ENCODE results near the gene DDX52.
A peak's percentile ranks its signal among the peaks of the same experiment; 100 is the strongest.
"Not testable (repeated sequence)": the region's sequence is repeated elsewhere in the genome, so short reads cannot be mapped to it uniquely, and the experiment has no call there.

DDX52 gene

DNA sequence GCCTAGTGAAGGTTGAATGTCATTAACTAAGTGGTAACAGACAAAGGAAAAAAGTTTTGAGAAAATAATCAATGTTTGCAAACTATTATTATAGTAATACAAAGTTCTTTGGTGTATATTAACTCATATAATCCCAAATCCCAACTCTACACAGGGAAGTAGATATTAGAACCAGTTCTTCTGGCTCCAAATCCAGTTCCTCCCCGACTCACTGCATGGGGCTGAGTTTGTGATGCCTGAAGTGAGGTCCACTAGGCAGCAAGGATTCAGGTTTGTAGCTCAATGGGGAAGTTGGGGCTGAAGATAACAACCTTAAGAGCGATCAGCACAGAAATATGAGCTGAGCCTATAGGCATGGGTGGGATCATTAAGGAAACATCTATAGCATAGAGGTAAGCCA, 28.4 kb downstream of the DDX52 start:
- Mint-ChIP-seq H3K36me3 (ENCODE audit: low read depth) (peaks cover 31% of the 10 kb centered on the region), H3K4me1 (peaks cover 2% of the 10 kb centered on the region), H3K27ac (no peak overlapping the region), H3K4me3 (no peak overlapping the region), H3K9me3 (no peaks in the 10 kb centered on the region), H3K27me3 (ENCODE audit: low read depth, poor library complexity) (no peaks in the 10 kb centered on the region)
- DNase-seq, result no peak
- TF ChIP-seq, protein P1, sequence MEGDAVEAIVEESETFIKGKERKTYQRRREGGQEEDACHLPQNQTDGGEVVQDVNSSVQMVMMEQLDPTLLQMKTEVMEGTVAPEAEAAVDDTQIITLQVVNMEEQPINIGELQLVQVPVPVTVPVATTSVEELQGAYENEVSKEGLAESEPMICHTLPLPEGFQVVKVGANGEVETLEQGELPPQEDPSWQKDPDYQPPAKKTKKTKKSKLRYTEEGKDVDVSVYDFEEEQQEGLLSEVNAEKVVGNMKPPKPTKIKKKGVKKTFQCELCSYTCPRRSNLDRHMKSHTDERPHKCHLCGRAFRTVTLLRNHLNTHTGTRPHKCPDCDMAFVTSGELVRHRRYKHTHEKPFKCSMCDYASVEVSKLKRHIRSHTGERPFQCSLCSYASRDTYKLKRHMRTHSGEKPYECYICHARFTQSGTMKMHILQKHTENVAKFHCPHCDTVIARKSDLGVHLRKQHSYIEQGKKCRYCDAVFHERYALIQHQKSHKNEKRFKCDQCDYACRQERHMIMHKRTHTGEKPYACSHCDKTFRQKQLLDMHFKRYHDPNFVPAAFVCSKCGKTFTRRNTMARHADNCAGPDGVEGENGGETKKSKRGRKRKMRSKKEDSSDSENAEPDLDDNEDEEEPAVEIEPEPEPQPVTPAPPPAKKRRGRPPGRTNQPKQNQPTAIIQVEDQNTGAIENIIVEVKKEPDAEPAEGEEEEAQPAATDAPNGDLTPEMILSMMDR (IDR thresholded peaks at IDR 0.05), result no peak

DNA sequence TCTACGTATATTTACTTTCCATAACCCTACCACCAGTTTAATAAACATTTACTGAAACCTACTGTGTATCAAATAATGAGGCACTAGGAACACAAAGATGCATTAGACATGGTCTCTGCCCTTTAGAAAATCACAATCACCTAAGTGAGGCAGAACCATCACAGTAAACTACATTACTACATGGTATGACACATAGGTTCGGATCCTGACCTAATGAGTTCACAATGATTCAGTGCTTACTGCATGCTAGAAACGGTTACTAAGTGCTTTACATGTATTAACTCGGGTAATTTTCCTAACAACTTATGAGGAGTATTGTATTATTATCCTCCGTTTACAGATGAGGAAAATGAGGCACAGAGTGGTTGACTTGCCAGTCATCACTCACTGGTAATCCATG, 28.9 kb downstream of the DDX52 start:
- Mint-ChIP-seq H3K27ac (no peak overlapping the region), H3K4me3 (no peak overlapping the region), H3K27me3 (ENCODE audit: low read depth, poor library complexity) (no peaks in the 10 kb centered on the region), H3K36me3 (ENCODE audit: low read depth) (peaks cover 29% of the 10 kb centered on the region), H3K4me1 (peaks cover 6% of the 10 kb centered on the region), H3K9me3 (no peaks in the 10 kb centered on the region)
- DNase-seq, result no peak
- TF ChIP-seq, protein P1 (IDR thresholded peaks at IDR 0.05), result no peak

DNA sequence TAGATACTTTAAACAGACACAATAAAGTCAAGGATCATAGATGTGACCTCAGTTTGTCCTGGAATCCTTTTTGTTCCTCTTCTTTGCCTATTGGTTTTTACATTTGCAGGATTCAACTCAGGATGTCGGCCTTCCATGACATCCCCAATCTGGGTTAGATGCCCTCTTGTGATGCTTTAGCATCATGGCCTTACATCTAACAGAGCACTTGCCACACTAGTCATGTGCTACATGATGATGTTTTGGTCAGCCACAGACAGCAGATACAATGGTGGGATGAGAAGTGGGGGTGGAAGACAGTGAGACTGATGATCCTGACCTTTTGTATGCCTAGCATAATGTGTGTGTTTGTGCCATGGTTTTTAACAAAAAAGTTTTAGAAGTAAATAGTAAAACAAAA, 32.3 kb downstream of the DDX52 start:
- peaks cover under 1% of the 10 kb centered on the region for H3K9me3 Mint-ChIP-seq
- H3K27me3 Mint-ChIP-seq (ENCODE audit: low read depth, poor library complexity), result no peaks in the 10 kb centered on the region
- TF ChIP-seq, protein P1 (IDR thresholded peaks at IDR 0.05), result no peak
- peak overlapping the region; percentile 2 for H3K4me3 Mint-ChIP-seq
- peaks cover 23% of the 10 kb centered on the region for H3K4me1 Mint-ChIP-seq
- H3K36me3 Mint-ChIP-seq (ENCODE audit: low read depth), result peaks cover 34% of the 10 kb centered on the region
- DNase-seq, result no peak
- H3K27ac Mint-ChIP-seq, result peak overlapping the region; percentile 62

DNA sequence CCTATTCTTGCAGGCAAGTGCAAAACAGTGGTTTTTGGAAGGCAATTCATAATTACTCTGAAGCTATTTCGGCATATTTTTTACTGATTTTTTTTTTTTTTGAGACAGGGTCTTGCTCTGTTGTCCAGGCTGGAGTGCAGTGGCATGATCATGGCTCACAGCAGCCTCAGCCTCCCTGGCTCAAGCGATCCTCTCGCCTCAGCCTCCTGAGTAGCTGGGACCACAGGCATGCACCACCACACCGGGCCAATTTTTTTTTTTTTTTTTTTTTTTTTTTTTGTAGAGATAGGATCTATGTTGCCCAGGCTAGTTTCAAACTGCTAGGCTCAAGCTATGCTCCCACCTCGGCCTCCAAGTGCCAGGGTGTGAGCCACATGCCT, 33.2 kb downstream of the DDX52 start:
- peak overlapping the region; percentile 94 for H3K4me3 Mint-ChIP-seq
- H3K27ac Mint-ChIP-seq, result peak overlapping the region; percentile 93
- H3K4me1 Mint-ChIP-seq, result peaks cover 24% of the 10 kb centered on the region
- not testable (repeated sequence) for H3K9me3 Mint-ChIP-seq; H3K27me3 Mint-ChIP-seq (ENCODE audit: low read depth, poor library complexity); DNase-seq
- peaks cover 43% of the 10 kb centered on the region for H3K36me3 Mint-ChIP-seq (ENCODE audit: low read depth)

DNA sequence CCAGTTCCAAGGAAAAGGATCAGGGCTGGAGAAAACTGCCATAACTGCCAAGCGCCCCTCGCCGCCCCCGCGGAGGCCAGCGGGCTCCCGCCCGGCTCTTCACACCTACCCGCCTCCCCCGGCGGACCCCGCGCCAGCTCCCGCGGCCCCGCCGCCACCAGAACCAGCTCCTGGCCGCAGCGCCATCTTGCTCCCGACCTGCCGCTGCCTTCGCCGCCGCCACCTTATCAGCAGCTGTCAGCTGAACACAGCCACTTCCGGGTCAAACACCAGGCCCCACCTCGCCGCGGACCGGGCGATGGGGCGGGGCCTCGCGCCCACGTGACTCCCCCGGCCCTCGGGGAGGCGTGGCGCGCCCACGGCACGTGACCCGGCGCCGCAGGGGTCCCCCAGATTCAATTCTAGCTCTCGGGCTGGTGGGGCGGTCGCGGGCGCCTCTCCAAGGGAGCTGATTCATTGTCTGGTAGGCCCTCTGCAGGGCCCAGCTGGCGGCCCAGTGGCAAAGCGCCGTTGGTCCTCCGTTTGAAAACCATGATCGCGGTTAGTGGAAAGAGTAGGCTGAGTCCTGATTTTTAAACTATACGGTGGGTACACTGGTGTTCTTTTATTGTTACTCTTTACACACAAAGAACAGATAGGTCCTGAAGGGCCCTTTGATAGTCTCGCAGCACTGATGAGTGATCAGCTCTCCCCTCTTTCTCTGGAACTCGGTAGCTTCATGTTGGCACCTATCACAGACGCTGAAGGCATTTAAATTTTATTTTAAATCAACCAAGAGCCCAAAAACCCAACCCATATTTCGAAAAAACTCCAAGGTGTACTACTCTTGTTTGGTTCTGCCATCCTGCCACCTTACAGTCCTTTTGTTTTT, 33.8 kb downstream of the DDX52 start, which contains the start of gene SYNRG:
SYNRG (minus strand) TSS at position 249 of the 871 bp plus-strand sequence; CDS start at position 186, 63 bp downstream.
- Mint-ChIP-seq H3K27ac (peak within 1 kb of the TSS; percentile 97), H3K36me3 (ENCODE audit: low read depth) (peaks cover 49% of the 10 kb centered on the region), H3K4me1 (peaks cover 24% of the 10 kb centered on the region), H3K27me3 (ENCODE audit: low read depth, poor library complexity) (no peaks in the 10 kb centered on the region), H3K4me3 (peak within 1 kb of the TSS; percentile 94), H3K9me3 (peaks cover 8% of the 10 kb centered on the region)
- peak; percentile 96 for DNase-seq
- TF ChIP-seq, protein P1 (IDR thresholded peaks at IDR 0.05), result peak; percentile 40

DNA sequence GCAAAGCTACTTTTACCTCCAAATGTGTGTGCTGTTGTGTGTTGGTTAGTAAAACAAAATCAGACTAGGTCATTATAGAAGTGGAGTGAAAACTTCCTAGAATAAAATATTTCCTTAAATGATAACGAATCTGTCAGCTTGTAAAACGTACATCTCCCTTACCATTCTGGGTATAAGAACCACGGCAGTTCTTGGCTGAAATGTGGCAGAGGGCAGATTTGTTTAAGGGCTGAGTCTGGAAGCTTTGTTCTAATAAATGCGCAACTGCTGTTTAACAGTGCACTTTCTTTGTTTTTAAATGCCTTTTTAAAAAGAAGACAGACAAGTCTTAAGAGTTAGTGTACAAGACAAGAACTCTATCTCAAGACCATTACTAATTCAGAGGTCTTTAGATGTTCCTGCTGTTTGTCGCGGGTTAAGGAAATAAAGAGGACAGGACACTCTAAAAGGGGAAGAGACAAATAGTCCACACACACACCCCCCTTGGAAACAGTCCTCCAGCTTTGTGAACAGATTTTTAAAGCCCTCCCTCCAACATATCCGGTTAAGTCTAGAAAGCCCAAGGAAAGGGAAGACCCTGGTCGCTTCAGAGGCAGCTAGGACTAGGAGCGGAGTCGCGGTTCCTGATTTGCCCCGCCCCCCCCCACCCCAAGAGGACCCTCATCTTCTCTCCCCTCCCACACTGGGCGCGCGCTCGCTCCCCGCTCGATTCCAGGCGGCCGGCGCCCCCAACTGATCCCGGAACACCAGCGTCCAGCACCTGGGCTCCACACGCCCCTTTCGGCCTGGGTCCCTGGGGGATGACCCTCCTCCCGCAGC, 34.7 kb downstream of the DDX52 start:
- H3K4me1 Mint-ChIP-seq, result peaks cover 24% of the 10 kb centered on the region
- TF ChIP-seq, protein P1 (IDR thresholded peaks at IDR 0.05), result no peak
- no peaks in the 10 kb centered on the region for H3K27me3 Mint-ChIP-seq (ENCODE audit: low read depth, poor library complexity)
- H3K27ac Mint-ChIP-seq, result peak overlapping the region; percentile 97
- H3K4me3 Mint-ChIP-seq, result peak overlapping the region; percentile 94
- peaks cover 49% of the 10 kb centered on the region for H3K36me3 Mint-ChIP-seq (ENCODE audit: low read depth)
- DNase-seq, result no peak
- H3K9me3 Mint-ChIP-seq, result peaks cover 17% of the 10 kb centered on the region

All from nephron progenitor cell (in vitro differentiated cells).